RWPE2 (cell line): ENCODE data around the gene USP50.

Experiments used
- ATAC-seq: fragments of 200-7000 bp; cut with Tn5 transposase; 3 replicates; pipeline ENCODE4 v1.9.1; 2021; ENCODE audit warnings: low read depth
- DNase-seq: peaks from one replicate; pipeline ENCODE4 v3.0.0-alpha.2; 2020; ENCODE audit warnings: low spot score
- H3K27ac ChIP-seq: fragments of 450-650 bp; 2 replicates; pipeline ENCODE4 v1.5.1; 2017; ENCODE audit warnings: mild to moderate bottlenecking; ENCODE audit not compliant: poor library complexity, severe bottlenecking
- H3K27me3 ChIP-seq: fragments of 250-450 bp; sonication (Bioruptor Pico); 2 replicates; pipeline ENCODE4 v1.5.1; 2021; ENCODE audit warnings: mild to moderate bottlenecking, moderate library complexity; ENCODE audit not compliant: insufficient read depth, poor library complexity, severe bottlenecking
- H3K36me3 ChIP-seq: fragments of 250-450 bp; sonication (Bioruptor Pico); 2 replicates; pipeline ENCODE4 v1.5.1; 2020; ENCODE audit warnings: low read depth, mild to moderate bottlenecking, moderate library complexity
- H3K4me1 ChIP-seq: fragments of 250-450 bp; sonication (Bioruptor Pico); 2 replicates; pipeline ENCODE4 v1.5.1; 2021; ENCODE audit warnings: mild to moderate bottlenecking, moderate library complexity; ENCODE audit not compliant: insufficient read depth, poor library complexity, severe bottlenecking
- H3K4me3 ChIP-seq: fragments of 250-450 bp; sonication (Bioruptor Pico); 2 replicates; pipeline ENCODE4 v1.5.1; 2021; ENCODE audit warnings: mild to moderate bottlenecking, moderate library complexity; ENCODE audit not compliant: severe bottlenecking
- H3K9me3 ChIP-seq: fragments of 250-450 bp; sonication (Bioruptor Pico); 2 replicates; pipeline ENCODE4 v1.5.1; 2021; ENCODE audit warnings: mild to moderate bottlenecking, moderate library complexity; ENCODE audit not compliant: severe bottlenecking
- TF ChIP-seq, protein P1 (sequence below): fragments of 450-650 bp; IDR thresholded peaks from one replicate; pipeline ENCODE4 v1.5.1; 2017; ENCODE audit warnings: mild to moderate bottlenecking, moderate library complexity; ENCODE audit not compliant: poor library complexity, severe bottlenecking

USP50 gene

DNA sequence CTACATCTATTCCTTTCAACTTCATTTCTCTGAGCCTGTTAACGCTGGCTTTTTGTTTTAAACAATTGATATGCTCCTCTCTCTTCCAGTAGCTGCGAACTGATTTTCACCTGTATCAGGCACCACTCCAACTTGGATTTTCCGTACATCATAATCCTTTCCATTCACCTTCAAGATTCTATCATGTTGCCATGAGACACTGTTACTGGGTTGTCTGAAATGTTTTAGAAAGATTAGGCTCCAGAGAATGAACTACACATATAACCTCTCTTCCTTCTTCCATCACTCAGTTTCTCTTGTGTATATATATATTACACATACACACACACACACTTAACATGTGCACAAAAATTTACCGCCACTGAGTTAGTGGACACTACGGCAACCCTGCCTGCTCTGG lies at the start of gene USP50:
Gene USP50, minus strand, starts transcription at position 101 of the 400 bp plus-strand sequence. CDS start 141 bp downstream, outside the sequence.
- TF ChIP-seq, protein P1, sequence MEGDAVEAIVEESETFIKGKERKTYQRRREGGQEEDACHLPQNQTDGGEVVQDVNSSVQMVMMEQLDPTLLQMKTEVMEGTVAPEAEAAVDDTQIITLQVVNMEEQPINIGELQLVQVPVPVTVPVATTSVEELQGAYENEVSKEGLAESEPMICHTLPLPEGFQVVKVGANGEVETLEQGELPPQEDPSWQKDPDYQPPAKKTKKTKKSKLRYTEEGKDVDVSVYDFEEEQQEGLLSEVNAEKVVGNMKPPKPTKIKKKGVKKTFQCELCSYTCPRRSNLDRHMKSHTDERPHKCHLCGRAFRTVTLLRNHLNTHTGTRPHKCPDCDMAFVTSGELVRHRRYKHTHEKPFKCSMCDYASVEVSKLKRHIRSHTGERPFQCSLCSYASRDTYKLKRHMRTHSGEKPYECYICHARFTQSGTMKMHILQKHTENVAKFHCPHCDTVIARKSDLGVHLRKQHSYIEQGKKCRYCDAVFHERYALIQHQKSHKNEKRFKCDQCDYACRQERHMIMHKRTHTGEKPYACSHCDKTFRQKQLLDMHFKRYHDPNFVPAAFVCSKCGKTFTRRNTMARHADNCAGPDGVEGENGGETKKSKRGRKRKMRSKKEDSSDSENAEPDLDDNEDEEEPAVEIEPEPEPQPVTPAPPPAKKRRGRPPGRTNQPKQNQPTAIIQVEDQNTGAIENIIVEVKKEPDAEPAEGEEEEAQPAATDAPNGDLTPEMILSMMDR = no peak
- Histone ChIP-seq H3K4me1 (peaks cover 4% of the 10 kb centered on the region), H3K9me3 (no peaks in the 10 kb centered on the region), H3K4me3 (no peak within 1 kb of the TSS), H3K27me3 (no peaks in the 10 kb centered on the region), H3K27ac (no peak within 1 kb of the TSS), H3K36me3 (no peaks in the 10 kb centered on the region)
- no peak for DNase-seq
- ATAC-seq = no peak

DNA sequence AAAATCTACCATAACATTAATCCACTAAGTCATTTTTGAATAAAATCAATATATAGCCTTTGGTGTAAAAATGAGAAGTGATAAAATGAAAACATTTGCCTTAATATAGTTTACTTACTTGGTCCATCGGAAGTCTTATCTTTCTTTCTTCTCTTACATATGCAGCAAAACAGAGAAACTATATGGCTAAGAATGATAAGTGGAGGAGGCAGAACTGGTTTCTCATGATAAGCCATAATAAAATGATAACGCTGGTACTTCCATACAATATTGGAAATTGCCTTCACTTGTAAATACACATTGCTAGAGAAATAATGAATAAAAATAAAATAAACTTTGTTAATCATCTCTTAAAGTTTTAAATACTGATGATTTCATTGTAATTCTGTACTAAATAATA lies 47.8 kb upstream of the USP50 start:
- Histone ChIP-seq H3K27me3 (no peaks in the 10 kb centered on the region), H3K27ac (no peak overlapping the region), H3K9me3 (no peaks in the 10 kb centered on the region), H3K36me3 (peaks cover 99% of the 10 kb centered on the region), H3K4me1 (no peaks in the 10 kb centered on the region), H3K4me3 (no peak overlapping the region)
- TF ChIP-seq, protein P1 = no peak
- ATAC-seq = no peak
- no peak for DNase-seq

DNA sequence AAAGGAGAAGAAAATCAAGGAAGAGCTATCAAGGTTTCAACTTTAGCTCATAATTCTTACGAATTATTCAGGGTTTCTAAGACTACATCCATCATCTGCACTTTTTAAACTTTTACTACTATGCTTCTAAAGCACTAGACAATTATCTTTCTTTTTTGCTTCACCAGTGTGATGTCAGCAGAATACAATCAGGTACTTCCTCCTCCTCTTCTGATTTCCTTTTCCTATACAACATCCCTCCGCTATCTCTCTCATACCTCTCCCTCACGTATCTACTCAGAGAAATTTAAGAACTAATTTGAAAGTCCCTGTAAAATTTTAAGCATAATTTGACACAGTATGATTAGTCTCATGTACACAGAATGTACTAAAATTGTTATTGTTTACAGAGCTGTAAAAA lies 47.3 kb upstream of the USP50 start:
- H3K36me3 ChIP-seq = peaks cover 99% of the 10 kb centered on the region
- DNase-seq = no peak
- TF ChIP-seq, protein P1 = no peak

DNA sequence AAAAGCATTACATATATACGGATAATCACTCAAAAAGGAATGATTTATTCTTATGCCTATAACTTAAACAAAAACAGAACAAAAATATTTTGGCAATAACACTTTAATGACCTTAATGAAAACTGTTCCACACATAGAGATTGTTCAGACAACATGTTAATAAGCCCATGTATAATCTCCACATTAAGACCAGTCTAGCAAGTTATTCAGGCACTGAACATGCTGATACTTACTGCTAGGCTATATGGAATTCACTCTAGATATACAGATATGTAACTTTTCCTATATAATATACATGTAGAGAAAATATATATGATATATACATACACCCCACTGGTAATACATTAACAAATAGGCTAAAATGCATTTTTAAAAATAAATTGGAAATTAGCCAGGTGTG lies 43.8 kb upstream of the USP50 start:
- Histone ChIP-seq H3K27me3 (no peaks in the 10 kb centered on the region), H3K9me3 (no peaks in the 10 kb centered on the region), H3K36me3 (peaks cover 98% of the 10 kb centered on the region), H3K4me3 (no peak overlapping the region), H3K27ac (no peak overlapping the region), H3K4me1 (no peaks in the 10 kb centered on the region)
- TF ChIP-seq, protein P1 = no peak
- DNase-seq (no peak), ATAC-seq (no peak)

More for the DNA sequence above, 47.3 kb upstream of the USP50 start:
- Histone ChIP-seq H3K27ac (no peak overlapping the region), H3K27me3 (no peaks in the 10 kb centered on the region), H3K4me3 (no peak overlapping the region), H3K4me1 (no peaks in the 10 kb centered on the region), H3K9me3 (no peaks in the 10 kb centered on the region)
- no peak for ATAC-seq

DNA sequence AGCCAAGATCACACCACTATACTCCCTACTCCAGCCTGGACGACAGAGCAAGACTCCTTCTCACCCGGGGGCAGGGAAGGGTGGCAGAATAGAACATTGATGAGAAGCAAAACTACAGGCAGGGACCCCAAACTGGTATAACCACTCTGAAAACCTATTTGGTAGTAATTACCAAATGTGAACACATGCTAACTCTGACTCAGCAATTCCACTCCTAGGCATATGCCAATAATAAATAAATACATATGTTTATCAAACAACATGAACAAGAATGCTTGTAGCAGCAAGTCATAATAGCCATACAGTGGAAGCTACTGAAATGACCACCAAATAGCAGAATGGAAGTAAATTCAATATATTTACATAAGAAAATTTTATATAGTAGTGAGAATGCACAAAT lies 31.0 kb upstream of the USP50 start:
- ATAC-seq (no peak), DNase-seq (no peak)
- no peaks in the 10 kb centered on the region for H3K27me3 ChIP-seq
- TF ChIP-seq, protein P1 = no peak
- H3K4me3 ChIP-seq = no peak overlapping the region
- no peak overlapping the region for H3K27ac ChIP-seq
- no peaks in the 10 kb centered on the region for H3K9me3 ChIP-seq
- H3K36me3 ChIP-seq = peaks cover 98% of the 10 kb centered on the region
- no peaks in the 10 kb centered on the region for H3K4me1 ChIP-seq
